ENCODE measurements around the gene SLC17A3. TPM values are rescaled to one million over a fixed set of nuclear protein-coding genes. Genes with fewer than 3 reads are reported as not detected.

Gene SLC17A3
- total and polyA plus RNA-seq, 2 donors from 2014 or later = 14.0 to 149 TPM

DNA sequence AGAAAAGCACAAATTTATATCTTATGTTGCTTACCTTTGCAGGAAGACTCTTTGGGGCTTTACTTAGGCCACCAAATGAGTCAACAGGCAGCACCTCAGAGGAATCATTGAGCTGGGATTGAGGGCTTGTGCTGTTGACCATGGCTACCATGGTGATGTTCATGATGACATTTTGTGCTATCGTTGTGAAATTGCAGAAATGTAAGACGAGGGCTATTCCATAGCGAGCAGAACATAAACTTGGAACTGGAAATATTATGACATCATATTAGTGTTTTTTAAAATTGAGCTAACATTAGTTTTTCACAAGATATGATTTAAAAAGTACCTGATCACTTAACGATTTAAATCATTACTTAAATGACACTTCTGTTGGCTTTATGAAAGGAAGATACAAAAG is 11.8 kb downstream of the SLC17A3 start:
- Histone ChIP-seq H3K4me1 (ENCODE audit: control insufficient read depth in 2 of 3, insufficient read depth in 2 of 3, low read depth in 1 of 3, low read length in 3 of 3) (peaks cover 0 to 3% (median 2%) of the 10 kb centered on the region in 3 donors), H3K9me3 (ENCODE audit: control insufficient read depth in 2 of 3, insufficient read depth in 1 of 3, low read length in 3 of 3) (no peaks in the 10 kb centered on the region), H3K4me3 (ENCODE audit: low read length in 3 of 3) (no peak overlapping the region), H3K9ac (ENCODE audit: low read length in 3 of 3) (no peak overlapping the region), H3K36me3 (ENCODE audit: control insufficient read depth in 2 of 3, insufficient read depth in 3 of 3, low read length in 3 of 3) (peaks cover 0 to 5% (median 0%) of the 10 kb centered on the region in 3 donors), H3K27me3 (ENCODE audit: control insufficient read depth, insufficient read depth, low read length) (no peaks in the 10 kb centered on the region), H3K27ac (ENCODE audit: low read depth in 2 of 2, low read length in 2 of 2) (no peak overlapping the region)
- TF ChIP-seq, protein P1, sequence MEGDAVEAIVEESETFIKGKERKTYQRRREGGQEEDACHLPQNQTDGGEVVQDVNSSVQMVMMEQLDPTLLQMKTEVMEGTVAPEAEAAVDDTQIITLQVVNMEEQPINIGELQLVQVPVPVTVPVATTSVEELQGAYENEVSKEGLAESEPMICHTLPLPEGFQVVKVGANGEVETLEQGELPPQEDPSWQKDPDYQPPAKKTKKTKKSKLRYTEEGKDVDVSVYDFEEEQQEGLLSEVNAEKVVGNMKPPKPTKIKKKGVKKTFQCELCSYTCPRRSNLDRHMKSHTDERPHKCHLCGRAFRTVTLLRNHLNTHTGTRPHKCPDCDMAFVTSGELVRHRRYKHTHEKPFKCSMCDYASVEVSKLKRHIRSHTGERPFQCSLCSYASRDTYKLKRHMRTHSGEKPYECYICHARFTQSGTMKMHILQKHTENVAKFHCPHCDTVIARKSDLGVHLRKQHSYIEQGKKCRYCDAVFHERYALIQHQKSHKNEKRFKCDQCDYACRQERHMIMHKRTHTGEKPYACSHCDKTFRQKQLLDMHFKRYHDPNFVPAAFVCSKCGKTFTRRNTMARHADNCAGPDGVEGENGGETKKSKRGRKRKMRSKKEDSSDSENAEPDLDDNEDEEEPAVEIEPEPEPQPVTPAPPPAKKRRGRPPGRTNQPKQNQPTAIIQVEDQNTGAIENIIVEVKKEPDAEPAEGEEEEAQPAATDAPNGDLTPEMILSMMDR (IDR thresholded peaks at IDR 0.05; ENCODE audit: borderline replicate concordance, extremely low read depth, insufficient read depth) = no peak
- DNase-seq (no peak), FAIRE-seq (no peak)
- intact Hi-C loops (cut with DNase I) = no loop called here

DNA sequence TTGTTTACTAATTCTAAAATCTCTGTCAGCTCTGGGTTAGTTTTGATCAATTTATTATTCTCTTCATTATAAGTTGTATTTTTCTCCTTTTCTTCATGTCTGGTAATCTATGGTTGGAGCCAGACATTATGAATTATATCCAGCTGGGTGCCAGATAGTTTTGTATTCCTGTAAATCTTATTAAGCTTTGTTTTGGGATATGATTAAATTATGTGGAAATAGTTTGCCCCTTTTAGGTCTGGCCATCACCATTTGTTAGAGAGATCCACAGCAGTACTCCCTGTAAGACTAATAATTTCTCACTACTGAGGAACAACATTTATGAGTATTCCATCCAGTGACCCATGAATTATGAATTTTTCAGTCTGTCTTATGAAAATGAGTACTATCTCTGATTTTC is 21.3 kb downstream of the SLC17A3 start:
- FAIRE-seq = no peak
- H3K9me3 ChIP-seq (ENCODE audit: control insufficient read depth in 2 of 3, insufficient read depth in 1 of 3, low read length in 3 of 3) = no peaks in the 10 kb centered on the region
- no peak overlapping the region for H3K27ac ChIP-seq (ENCODE audit: low read depth in 2 of 2, low read length in 2 of 2)
- TF ChIP-seq, protein P1 (IDR thresholded peaks at IDR 0.05; ENCODE audit: borderline replicate concordance, extremely low read depth, insufficient read depth) = no peak
- no peak overlapping the region for H3K9ac ChIP-seq (ENCODE audit: low read length in 3 of 3)
- intact Hi-C loops (cut with DNase I) = no loop called here
- H3K27me3 ChIP-seq (ENCODE audit: control insufficient read depth, insufficient read depth, low read length) = no peaks in the 10 kb centered on the region
- peaks cover 0 to 6% (median 0%) of the 10 kb centered on the region in 3 donors for H3K36me3 ChIP-seq (ENCODE audit: control insufficient read depth in 2 of 3, insufficient read depth in 3 of 3, low read length in 3 of 3)
- H3K4me3 ChIP-seq (ENCODE audit: low read length in 3 of 3) = no peak overlapping the region
- no peak for DNase-seq
- no peaks in the 10 kb centered on the region for H3K4me1 ChIP-seq (ENCODE audit: control insufficient read depth in 2 of 3, insufficient read depth in 2 of 3, low read depth in 1 of 3, low read length in 3 of 3)

GRCh38 chr6:25851961-25852360 is 22.1 kb downstream of the SLC17A3 start:
- Histone ChIP-seq H3K4me1 (ENCODE audit: control insufficient read depth in 2 of 3, insufficient read depth in 2 of 3, low read depth in 1 of 3, low read length in 3 of 3) (no peaks in the 10 kb centered on the region), H3K4me3 (ENCODE audit: low read length in 3 of 3) (no peak overlapping the region), H3K27me3 (ENCODE audit: control insufficient read depth, insufficient read depth, low read length) (no peaks in the 10 kb centered on the region), H3K27ac (ENCODE audit: low read depth in 2 of 2, low read length in 2 of 2) (no peak overlapping the region), H3K36me3 (ENCODE audit: control insufficient read depth in 2 of 3, insufficient read depth in 3 of 3, low read length in 3 of 3) (peaks cover 0 to 6% (median 0%) of the 10 kb centered on the region in 3 donors), H3K9ac (ENCODE audit: low read length in 3 of 3) (no peak overlapping the region), H3K9me3 (ENCODE audit: control insufficient read depth in 2 of 3, insufficient read depth in 1 of 3, low read length in 3 of 3) (no peaks in the 10 kb centered on the region)
- TF ChIP-seq, protein P1 (IDR thresholded peaks at IDR 0.05; ENCODE audit: borderline replicate concordance, extremely low read depth, insufficient read depth) = no peak
- FAIRE-seq = no peak
- no peak for DNase-seq
- intact Hi-C loops (cut with DNase I) = no loop called here

GRCh38 chr6:25844518-25844917 is 29.5 kb downstream of the SLC17A3 start:
- H3K4me3 ChIP-seq (ENCODE audit: low read length in 3 of 3) = no peak overlapping the region
- no peaks in the 10 kb centered on the region for H3K9me3 ChIP-seq (ENCODE audit: control insufficient read depth in 2 of 3, insufficient read depth in 1 of 3, low read length in 3 of 3)
- no peak for DNase-seq
- intact Hi-C loops (cut with DNase I) = no loop called here
- H3K9ac ChIP-seq (ENCODE audit: low read length in 3 of 3) = no peak overlapping the region
- no peaks in the 10 kb centered on the region for H3K36me3 ChIP-seq (ENCODE audit: control insufficient read depth in 2 of 3, insufficient read depth in 3 of 3, low read length in 3 of 3)
- FAIRE-seq = no peak
- no peaks in the 10 kb centered on the region for H3K4me1 ChIP-seq (ENCODE audit: control insufficient read depth in 2 of 3, insufficient read depth in 2 of 3, low read depth in 1 of 3, low read length in 3 of 3)
- TF ChIP-seq, protein P1 (IDR thresholded peaks at IDR 0.05; ENCODE audit: borderline replicate concordance, extremely low read depth, insufficient read depth) = no peak
- no peak overlapping the region for H3K27ac ChIP-seq (ENCODE audit: low read depth in 2 of 2, low read length in 2 of 2)
- H3K27me3 ChIP-seq (ENCODE audit: control insufficient read depth, insufficient read depth, low read length) = no peaks in the 10 kb centered on the region

Data from kidney (tissue), 14 donors.